GM23338 (cell line): Measurements from ENCODE around the gene TCP11. TPM values are rescaled to one million over a fixed set of nuclear protein-coding genes. Genes with fewer than 3 reads are reported as not detected.

Experiments
- ATAC-seq: fragments of 200-7000 bp; cut with Tn5 transposase; 3 replicates; pipeline ENCODE4 v1.9.1; 2020
- DNase-seq: peaks from one replicate; pipeline ENCODE4 v3.0.0-alpha.2; 2015; ENCODE audit warnings: low spot score
- H2AFZ ChIP-seq: fragments of 200-600 bp; sonication (generic); 2 replicates; pipeline ENCODE4 v1.8.0; 2016; ENCODE audit warnings: antibody characterized with exemption, mild to moderate bottlenecking, moderate library complexity
- H3F3A ChIP-seq: fragments of 200-600 bp; sonication (generic); replicated peaks from 2 replicates; pipeline ENCODE4 v1.8.0; 2017; ENCODE audit warnings: antibody characterized with exemption, mixed run types, low read depth
- H3K27ac ChIP-seq: fragments of 200-600 bp; sonication (generic); 2 replicates; pipeline ENCODE4 v1.6.1; 2016; ENCODE audit warnings: low read depth
- H3K27me3 ChIP-seq: fragments of 200-600 bp; sonication (generic); 2 replicates; pipeline ENCODE4 v1.8.0; 2016; ENCODE audit warnings: mild to moderate bottlenecking, mixed run types, moderate library complexity; ENCODE audit not compliant: insufficient read depth
- H3K36me3 ChIP-seq: fragments of 200-600 bp; sonication (generic); 2 replicates; pipeline ENCODE4 v1.8.0; 2016; ENCODE audit warnings: mild to moderate bottlenecking; ENCODE audit not compliant: insufficient read depth
- H3K4me1 ChIP-seq: fragments of 200-600 bp; sonication (generic); 2 replicates; pipeline ENCODE4 v1.8.0; 2016; ENCODE audit warnings: mild to moderate bottlenecking, moderate library complexity; ENCODE audit not compliant: insufficient read depth
- H3K4me2 ChIP-seq: fragments of 200-600 bp; sonication (generic); 2 replicates; pipeline ENCODE4 v1.7.1; 2017; ENCODE audit warnings: mixed run types
- H3K4me3 ChIP-seq: fragments of 200-600 bp; sonication (generic); 2 replicates; pipeline ENCODE4 v1.6.1; 2016; ENCODE audit warnings: mixed run types
- H3K79me2 ChIP-seq: fragments of 200-600 bp; sonication (generic); replicated peaks from 2 replicates; pipeline ENCODE4 v1.8.0; 2017; ENCODE audit warnings: mild to moderate bottlenecking; ENCODE audit not compliant: insufficient read depth
- H3K9me2 ChIP-seq: fragments of 200-600 bp; sonication (generic); 2 replicates; pipeline ENCODE4 v1.8.0; 2017; ENCODE audit not compliant: insufficient read depth
- H4K20me1 ChIP-seq: fragments of 200-600 bp; sonication (generic); replicated peaks from 2 replicates; pipeline ENCODE4 v1.8.0; 2017; ENCODE audit warnings: mild to moderate bottlenecking; ENCODE audit not compliant: insufficient read depth
- H3K27ac Mint-ChIP-seq: 2 replicates; pipeline ENCODE4 v1.8.0; 2020; ENCODE audit warnings: inconsistent platforms, mild to moderate bottlenecking, moderate library complexity, mixed read lengths
- H3K27me3 Mint-ChIP-seq: 3 replicates; pipeline ENCODE4 v1.8.0; 2022; ENCODE audit warnings: low read depth, mild to moderate bottlenecking, moderate library complexity, mixed read lengths, inconsistent platforms; ENCODE audit not compliant: insufficient read depth, poor library complexity
- H3K36me3 Mint-ChIP-seq: 3 replicates; pipeline ENCODE4 v1.8.0; 2021; ENCODE audit warnings: low read depth, mild to moderate bottlenecking, inconsistent platforms, moderate library complexity, mixed read lengths
- H3K4me1 Mint-ChIP-seq: 3 replicates; pipeline ENCODE4 v1.8.0; 2020; ENCODE audit warnings: mild to moderate bottlenecking, inconsistent platforms, mixed read lengths
- H3K4me3 Mint-ChIP-seq: 3 replicates; pipeline ENCODE4 v1.8.0; 2021; ENCODE audit warnings: moderate library complexity, mild to moderate bottlenecking, inconsistent platforms, mixed read lengths
- H3K9me3 Mint-ChIP-seq: 3 replicates; pipeline ENCODE4 v1.8.0; 2020; ENCODE audit warnings: moderate library complexity, mild to moderate bottlenecking, inconsistent platforms, mixed read lengths
- CREB1 ChIP-seq: fragments of 250-450 bp; sonication (Bioruptor Pico); IDR thresholded peaks from 2 replicates; pipeline ENCODE4 v1.5.0; 2020; ENCODE audit warnings: low read depth, mild to moderate bottlenecking, moderate library complexity
- CTCF ChIP-seq, 2 experiments: fragments of 200-600 bp in 1 of 2; sonication (generic) in 1 of 2; conservative IDR thresholded peaks; 2 replicates each; pipeline versions ENCODE4 v1.5.1 to v1.6.1; 2016 to 2017; ENCODE audit warnings: antibody characterized with exemption in 2 of 2, low read depth in 2 of 2, mild to moderate bottlenecking in 2 of 2, moderate library complexity in 1 of 2
- EZH2 ChIP-seq: fragments of 200-600 bp; sonication (generic); IDR thresholded peaks from one replicate; pipeline ENCODE4 v1.8.0; 2017; ENCODE audit warnings: antibody characterized with exemption, mild to moderate bottlenecking, low read depth; ENCODE audit not compliant: unreplicated experiment
- EZH2phosphoT487 ChIP-seq: fragments of 200-600 bp; sonication (generic); IDR thresholded peaks from one replicate; pipeline ENCODE4 v1.8.1; 2018; ENCODE audit warnings: antibody characterized with exemption; ENCODE audit not compliant: unreplicated experiment
- JUNB ChIP-seq: IDR thresholded peaks from one replicate; pipeline ENCODE4 v1.6.1; 2016; ENCODE audit warnings: antibody characterized with exemption; ENCODE audit not compliant: unreplicated experiment
- NANOG ChIP-seq: IDR thresholded peaks from 2 replicates; pipeline ENCODE4 v1.6.1; 2016; ENCODE audit warnings: antibody characterized with exemption, borderline replicate concordance
- POLR2AphosphoS5 ChIP-seq: IDR thresholded peaks from 2 replicates; pipeline ENCODE4 v1.6.1; 2016; ENCODE audit warnings: antibody characterized with exemption, low read depth
- STAT1 ChIP-seq: IDR thresholded peaks from one replicate; pipeline ENCODE4 v1.6.1; 2016; ENCODE audit warnings: antibody characterized with exemption; ENCODE audit not compliant: unreplicated experiment
- ZNF114 ChIP-seq: fragments of 250-450 bp; sonication (Bioruptor Pico); IDR thresholded peaks from 2 replicates; pipeline ENCODE4 v1.5.0; 2020; ENCODE audit warnings: mild to moderate bottlenecking, moderate library complexity
- ZNF331 ChIP-seq: fragments of 250-450 bp; sonication (Bioruptor Pico); IDR thresholded peaks from 2 replicates; pipeline ENCODE4 v1.5.0; 2020; ENCODE audit warnings: low read depth, mild to moderate bottlenecking, moderate library complexity
- ZNF462 ChIP-seq: fragments of 250-450 bp; sonication (Bioruptor Pico); IDR thresholded peaks from 2 replicates; pipeline ENCODE4 v1.5.0; 2020; ENCODE audit warnings: mild to moderate bottlenecking, moderate library complexity
- polyA plus RNA-seq: library from polyadenylated mRNA; unstranded; fragments of >200 nt; fragmentation: Nextera tagmentation; extraction: Ambion mirVana; gene quantifications from 2 replicates; pipeline ENCODE4 v1.2.1, GENCODE V29; 2016
- total RNA-seq: library from RNA; depleted of rRNA; stranded (reverse); fragments of >200 nt; shearing (Covaris generic); gene quantifications from 2 replicates; pipeline ENCODE4 v1.2.3, GENCODE V29; 2014
- TF ChIP-seq, protein P1 (sequence below): IDR thresholded peaks from one replicate; pipeline ENCODE4 v1.6.1; 2018; ENCODE audit warnings: antibody characterized with exemption; ENCODE audit not compliant: unreplicated experiment
- TF ChIP-seq, protein P2 (sequence below): IDR thresholded peaks from 2 replicates; pipeline ENCODE4 v1.6.1; 2016; ENCODE audit warnings: antibody characterized with exemption

Gene TCP11
- total and polyA plus RNA-seq, 2 experiments from 2014 or later: not detected

- Histone ChIP-seq H3K4me3 (no peak overlapping the region), H2AFZ (no peak overlapping the region), H3K27me3 (no peaks in the 10 kb centered on the region), H3K36me3 (no peaks in the 10 kb centered on the region), H3K9me2 (0 out of 2 replicates have a peak, but pooled peaks cover 2% of the 10 kb centered on the region), H3K4me1 (no peaks in the 10 kb centered on the region), H3K4me2 (no peak overlapping the region), H3K27ac (no peak overlapping the region), H4K20me1 (no peaks in the 10 kb centered on the region), H3F3A (no peaks in the 10 kb centered on the region), H3K79me2 (no peaks in the 10 kb centered on the region)
- no peak for DNase-seq
- TF ChIP-seq EZH2phosphoT487 (no peak), ZNF114 (CRISPR knock-in tag) (no peak), STAT1 (no peak), JUNB (no peak), CREB1 (no peak), NANOG (no peak), ZNF331 (CRISPR knock-in tag) (no peak), POLR2AphosphoS5 (no peak), CTCF (conservative IDR thresholded peaks at IDR 0.05; ENCODE audit: low read depth in 2 of 2) (no peak), ZNF462 (CRISPR knock-in tag) (no peak), EZH2 (no peak)
- TF ChIP-seq, protein P1, sequence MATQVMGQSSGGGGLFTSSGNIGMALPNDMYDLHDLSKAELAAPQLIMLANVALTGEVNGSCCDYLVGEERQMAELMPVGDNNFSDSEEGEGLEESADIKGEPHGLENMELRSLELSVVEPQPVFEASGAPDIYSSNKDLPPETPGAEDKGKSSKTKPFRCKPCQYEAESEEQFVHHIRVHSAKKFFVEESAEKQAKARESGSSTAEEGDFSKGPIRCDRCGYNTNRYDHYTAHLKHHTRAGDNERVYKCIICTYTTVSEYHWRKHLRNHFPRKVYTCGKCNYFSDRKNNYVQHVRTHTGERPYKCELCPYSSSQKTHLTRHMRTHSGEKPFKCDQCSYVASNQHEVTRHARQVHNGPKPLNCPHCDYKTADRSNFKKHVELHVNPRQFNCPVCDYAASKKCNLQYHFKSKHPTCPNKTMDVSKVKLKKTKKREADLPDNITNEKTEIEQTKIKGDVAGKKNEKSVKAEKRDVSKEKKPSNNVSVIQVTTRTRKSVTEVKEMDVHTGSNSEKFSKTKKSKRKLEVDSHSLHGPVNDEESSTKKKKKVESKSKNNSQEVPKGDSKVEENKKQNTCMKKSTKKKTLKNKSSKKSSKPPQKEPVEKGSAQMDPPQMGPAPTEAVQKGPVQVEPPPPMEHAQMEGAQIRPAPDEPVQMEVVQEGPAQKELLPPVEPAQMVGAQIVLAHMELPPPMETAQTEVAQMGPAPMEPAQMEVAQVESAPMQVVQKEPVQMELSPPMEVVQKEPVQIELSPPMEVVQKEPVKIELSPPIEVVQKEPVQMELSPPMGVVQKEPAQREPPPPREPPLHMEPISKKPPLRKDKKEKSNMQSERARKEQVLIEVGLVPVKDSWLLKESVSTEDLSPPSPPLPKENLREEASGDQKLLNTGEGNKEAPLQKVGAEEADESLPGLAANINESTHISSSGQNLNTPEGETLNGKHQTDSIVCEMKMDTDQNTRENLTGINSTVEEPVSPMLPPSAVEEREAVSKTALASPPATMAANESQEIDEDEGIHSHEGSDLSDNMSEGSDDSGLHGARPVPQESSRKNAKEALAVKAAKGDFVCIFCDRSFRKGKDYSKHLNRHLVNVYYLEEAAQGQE: no peak
- TF ChIP-seq, protein P2, sequence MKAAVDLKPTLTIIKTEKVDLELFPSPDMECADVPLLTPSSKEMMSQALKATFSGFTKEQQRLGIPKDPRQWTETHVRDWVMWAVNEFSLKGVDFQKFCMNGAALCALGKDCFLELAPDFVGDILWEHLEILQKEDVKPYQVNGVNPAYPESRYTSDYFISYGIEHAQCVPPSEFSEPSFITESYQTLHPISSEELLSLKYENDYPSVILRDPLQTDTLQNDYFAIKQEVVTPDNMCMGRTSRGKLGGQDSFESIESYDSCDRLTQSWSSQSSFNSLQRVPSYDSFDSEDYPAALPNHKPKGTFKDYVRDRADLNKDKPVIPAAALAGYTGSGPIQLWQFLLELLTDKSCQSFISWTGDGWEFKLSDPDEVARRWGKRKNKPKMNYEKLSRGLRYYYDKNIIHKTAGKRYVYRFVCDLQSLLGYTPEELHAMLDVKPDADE: no peak
- Mint-ChIP-seq H3K4me3 (no peak overlapping the region), H3K36me3 (peaks cover 2% of the 10 kb centered on the region; the same call in 1 of the 3 replicates), H3K27ac (no peak overlapping the region), H3K27me3 (peaks cover 2% of the 10 kb centered on the region), H3K4me1 (peaks cover 13% of the 10 kb centered on the region), H3K9me3 (peaks cover 4% of the 10 kb centered on the region; the same call in 2 of the 3 replicates)
- ATAC-seq: no peak
These were observed 23.7 kb upstream of the TCP11 start for GRCh38 chr6:35164868-35165267.
